Prostate gland (tissue), 2 donors: ENCODE data around the gene THBS1.

Experiments used
- POLR2A ChIP-seq: fragments of 450-650 bp; IDR thresholded peaks from one replicate; pipeline ENCODE4 v1.6.1; 2016; ENCODE audit warnings: antibody characterized with exemption, mild to moderate bottlenecking
- POLR2AphosphoS5 ChIP-seq: sonication (generic); formaldehyde crosslinking; IDR thresholded peaks from one replicate; pipeline ENCODE4 v1.6.1; 2017; ENCODE audit warnings: antibody characterized with exemption
- TF ChIP-seq, protein P1 (sequence below), 4 experiments: fragments of 200-600 bp in 2 of 4; fragments of 450-650 bp in 2 of 4; sonication (generic) in 2 of 4; IDR thresholded peaks; 1 replicate in 3 of 4; 2 replicates in 1 of 4; pipeline ENCODE4 v1.5.1; 2016 to 2019; ENCODE audit warnings: antibody characterized with exemption in 4 of 4, mild to moderate bottlenecking in 2 of 4, moderate library complexity in 2 of 4

- TF ChIP-seq, protein P1, sequence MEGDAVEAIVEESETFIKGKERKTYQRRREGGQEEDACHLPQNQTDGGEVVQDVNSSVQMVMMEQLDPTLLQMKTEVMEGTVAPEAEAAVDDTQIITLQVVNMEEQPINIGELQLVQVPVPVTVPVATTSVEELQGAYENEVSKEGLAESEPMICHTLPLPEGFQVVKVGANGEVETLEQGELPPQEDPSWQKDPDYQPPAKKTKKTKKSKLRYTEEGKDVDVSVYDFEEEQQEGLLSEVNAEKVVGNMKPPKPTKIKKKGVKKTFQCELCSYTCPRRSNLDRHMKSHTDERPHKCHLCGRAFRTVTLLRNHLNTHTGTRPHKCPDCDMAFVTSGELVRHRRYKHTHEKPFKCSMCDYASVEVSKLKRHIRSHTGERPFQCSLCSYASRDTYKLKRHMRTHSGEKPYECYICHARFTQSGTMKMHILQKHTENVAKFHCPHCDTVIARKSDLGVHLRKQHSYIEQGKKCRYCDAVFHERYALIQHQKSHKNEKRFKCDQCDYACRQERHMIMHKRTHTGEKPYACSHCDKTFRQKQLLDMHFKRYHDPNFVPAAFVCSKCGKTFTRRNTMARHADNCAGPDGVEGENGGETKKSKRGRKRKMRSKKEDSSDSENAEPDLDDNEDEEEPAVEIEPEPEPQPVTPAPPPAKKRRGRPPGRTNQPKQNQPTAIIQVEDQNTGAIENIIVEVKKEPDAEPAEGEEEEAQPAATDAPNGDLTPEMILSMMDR (IDR thresholded peaks at IDR 0.05), result no peak
- TF ChIP-seq POLR2A (no peak), POLR2AphosphoS5 (no peak)
Observed at GRCh38 chr15:39608185-39609139, 27.6 kb downstream of the THBS1 start.
